NCI-H2227 treated with DMSO at 0.1 percent for 48 hours (cell line): ENCODE results near the gene LIMCH1.

Source experiments
- DNase-seq: peaks from one replicate; lab custom pipeline; 2025; lab: John Stamatoyannopoulos, UW

The LIMCH1 gene

DNA sequence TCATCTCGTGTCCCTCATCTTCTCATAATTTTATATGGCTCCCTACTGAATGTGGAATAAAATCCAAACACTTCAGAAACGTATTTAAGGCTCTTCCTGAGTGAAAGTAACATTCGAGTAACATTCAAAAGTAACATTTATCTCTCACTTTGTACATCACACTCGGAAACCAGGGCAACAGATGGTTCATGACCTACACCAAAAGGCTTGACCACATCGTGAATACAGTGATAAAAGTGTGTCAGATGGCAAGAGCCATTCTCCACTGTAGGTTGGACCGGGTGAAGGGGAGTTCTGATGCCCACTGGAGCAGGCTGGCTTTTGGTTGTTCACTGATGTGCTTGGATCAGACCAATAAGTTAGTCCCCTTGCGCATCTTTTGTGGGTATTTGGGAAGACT, 5.6 kb upstream of the LIMCH1 start:
- DNase-seq: no peak

DNA sequence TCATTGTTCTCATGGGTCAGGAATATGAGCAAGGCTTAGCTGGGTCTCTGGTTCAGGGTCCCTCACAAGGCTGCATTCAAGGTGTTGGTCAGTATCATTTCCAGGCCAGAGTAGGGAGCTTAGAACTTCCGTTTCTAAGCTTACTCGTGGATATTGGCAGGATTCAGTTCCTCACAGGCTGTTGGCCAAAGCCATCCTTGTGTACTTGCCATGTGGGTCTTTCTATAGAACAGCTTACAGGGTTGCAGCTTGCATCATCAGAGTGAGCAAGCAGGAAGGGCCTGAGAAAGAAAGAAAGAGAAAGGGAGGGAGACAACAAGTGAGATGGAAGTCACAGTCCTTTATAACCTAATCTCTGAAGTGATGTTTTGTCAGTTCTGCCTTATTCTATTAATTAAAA, 5.1 kb upstream of the LIMCH1 start:
- DNase-seq: no peak

DNA sequence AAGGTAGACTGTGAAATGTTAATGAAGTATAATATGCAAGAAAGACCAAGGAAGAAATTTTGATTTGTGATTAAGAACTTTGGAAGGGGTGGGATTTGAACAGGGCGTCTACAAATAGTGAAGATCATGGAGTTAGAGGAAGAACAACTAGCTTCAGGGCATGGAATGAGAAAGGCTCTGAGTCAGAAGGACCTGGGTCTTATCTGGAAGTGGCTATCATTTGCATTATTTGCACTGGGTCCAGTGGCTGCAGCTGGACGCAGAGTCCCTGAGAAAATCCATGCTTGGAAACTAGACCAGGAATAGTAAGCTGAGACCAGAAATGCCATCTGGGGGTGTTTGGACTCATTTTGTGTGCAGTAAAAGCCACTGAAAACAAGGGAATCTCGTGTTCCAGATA, 4.3 kb upstream of the LIMCH1 start:
- no peak for DNase-seq

DNA sequence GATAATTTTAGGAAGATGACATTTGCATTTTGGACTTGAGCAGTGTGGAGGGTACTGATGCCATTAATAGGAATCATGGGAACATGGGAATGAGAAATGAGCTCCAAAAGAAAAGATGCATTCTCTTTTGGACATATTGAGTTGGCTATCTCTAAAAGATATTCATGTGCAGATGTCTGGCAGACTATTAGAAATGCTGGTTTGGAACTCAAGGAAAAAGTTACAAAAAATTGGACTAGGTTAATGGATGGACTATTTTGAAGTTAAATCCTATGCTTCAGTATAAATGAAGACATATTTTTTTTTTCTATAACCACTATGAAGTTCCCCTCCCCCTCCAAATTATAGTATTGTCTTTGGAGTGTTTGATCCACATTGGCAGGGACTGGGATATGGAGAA, 3.6 kb upstream of the LIMCH1 start:
- DNase-seq: no peak

DNA sequence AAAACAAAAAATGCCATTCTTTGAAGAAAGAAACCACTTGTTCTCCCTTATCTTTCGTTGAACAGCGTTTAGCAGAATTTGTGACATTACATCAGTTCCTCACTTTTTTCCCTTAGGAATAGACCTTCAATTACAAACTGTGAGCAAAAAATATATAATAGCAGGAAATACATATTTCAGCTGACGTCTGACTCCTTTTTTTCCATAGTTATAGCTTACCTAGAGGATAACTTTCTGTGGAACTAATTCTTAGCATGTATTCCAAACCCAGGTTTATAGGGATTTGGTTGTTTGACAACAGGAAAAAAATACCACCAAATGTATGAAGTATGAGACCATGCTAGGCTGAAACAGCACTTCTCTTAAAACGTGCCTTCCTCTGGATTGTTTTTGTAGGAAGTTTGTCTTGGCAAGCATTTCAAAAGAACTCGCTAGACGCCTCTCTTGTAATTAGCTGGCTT, 2.0 kb upstream of the LIMCH1 start:
- no peak for DNase-seq

DNA sequence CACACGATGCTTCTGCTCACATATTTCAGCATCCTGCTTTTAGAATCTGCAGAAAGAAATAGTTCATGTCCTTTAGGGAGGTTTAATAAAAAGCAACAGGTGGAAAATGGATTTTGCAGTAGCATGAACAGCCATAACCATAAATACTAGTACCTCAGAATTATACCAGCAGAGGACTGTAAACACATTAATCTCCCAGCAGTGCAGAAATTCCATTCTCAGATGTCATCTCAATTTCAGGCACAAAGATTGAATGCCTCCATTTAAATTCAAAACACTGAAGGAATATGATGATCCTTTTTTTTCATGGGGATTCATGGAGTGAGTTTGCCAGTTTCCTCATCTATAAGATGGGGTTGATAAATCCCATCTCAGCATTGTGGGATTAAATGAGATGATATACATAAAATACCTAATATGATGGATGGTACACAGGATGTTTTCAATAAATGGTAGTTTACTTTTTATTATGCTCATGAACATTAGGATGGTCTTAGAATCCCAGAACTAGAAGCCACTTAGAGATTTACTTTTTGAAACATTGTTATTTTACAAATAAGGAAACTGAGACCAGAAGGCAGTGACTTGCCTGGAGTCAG, 566 bp upstream of the LIMCH1 start:
- DNase-seq: no peak

DNA sequence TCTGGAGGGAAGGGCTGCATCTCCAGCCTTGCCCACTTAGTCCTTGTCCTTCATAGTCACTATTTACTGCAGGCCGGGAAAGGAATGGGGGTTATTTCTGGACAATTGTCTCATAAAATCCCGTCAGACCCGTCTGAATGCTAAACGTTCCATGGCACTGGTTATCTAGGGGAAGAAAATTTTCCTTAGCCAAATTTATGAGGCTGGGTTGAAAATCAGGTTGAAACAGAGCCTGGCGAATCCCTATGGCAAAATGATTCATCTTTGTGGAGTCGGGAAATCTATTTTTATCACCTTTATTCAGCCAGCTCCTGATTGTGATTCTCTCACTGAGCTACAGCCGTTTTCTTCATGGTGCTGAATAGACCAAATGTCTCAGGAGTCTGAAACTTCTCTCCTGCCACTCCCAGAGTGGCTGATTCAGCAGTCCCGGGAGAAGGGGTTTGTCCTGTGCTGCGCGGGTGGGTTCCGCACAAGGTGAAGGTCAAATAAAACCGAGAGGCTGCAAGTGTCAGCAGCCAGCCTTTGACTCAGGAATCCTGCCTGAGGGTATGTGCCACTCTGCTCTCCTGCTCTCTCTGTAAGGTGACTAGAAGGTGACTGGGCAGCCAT, 1.0 kb downstream of the LIMCH1 start:
- DNase-seq: no peak

DNA sequence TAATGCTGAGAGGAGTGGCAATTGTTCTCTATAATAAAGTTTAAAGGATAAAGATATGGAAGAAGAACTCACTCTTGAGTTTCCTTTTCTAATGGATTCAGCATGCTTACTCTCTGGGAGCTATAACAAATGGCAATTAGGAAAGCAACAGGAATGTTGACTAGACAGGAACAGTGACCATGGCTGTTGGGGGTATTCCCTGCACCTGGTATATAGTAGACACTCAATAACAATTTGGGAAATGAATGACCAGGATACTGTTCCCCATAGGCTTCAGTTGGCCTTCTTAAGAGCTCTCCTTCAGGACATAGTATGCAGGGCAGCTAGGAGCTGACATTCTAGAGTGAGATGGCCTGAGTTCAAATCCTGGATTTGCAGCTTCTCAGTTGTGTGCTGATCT, 1.8 kb downstream of the LIMCH1 start:
- no peak for DNase-seq

DNA sequence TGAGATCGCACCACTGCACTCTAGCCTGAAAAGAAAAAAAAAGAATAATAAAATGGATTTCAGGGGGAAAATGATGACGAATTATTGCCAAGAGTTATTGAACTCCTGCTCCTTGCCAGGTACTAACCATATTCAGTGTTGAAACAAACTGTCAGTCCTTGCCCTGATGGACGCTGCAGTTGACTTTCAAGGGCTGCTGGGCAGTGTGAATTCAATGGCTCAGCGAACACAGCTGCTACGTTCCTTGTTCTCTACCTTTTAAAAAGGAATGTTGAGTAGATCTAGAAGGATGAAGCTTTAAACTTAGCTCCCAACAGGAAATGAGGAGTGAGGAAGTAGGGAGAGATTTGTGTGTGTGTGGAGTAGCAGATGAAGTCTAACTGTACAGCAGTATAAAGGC, 2.7 kb downstream of the LIMCH1 start:
- DNase-seq: no peak

DNA sequence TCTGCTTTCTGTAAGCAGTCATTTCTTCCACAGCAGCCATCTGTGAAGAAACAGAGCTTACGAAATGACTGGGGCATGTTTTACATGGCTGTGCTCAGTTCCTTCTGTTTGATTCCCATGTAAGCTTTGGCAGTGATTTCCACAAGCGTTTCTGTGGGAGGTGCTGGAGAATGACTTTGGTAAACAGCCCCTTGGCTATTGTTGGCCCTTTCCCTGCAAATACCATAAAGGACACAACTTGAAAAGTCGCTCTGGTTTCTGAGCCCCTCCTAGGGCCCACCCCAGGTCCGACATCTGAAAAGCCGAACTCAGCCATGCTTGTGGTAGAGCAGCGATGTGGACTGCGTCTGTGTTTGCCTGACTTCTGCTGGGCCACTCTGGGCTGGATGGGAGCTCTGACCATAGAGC, 3.7 kb downstream of the LIMCH1 start:
- DNase-seq: no peak

DNA sequence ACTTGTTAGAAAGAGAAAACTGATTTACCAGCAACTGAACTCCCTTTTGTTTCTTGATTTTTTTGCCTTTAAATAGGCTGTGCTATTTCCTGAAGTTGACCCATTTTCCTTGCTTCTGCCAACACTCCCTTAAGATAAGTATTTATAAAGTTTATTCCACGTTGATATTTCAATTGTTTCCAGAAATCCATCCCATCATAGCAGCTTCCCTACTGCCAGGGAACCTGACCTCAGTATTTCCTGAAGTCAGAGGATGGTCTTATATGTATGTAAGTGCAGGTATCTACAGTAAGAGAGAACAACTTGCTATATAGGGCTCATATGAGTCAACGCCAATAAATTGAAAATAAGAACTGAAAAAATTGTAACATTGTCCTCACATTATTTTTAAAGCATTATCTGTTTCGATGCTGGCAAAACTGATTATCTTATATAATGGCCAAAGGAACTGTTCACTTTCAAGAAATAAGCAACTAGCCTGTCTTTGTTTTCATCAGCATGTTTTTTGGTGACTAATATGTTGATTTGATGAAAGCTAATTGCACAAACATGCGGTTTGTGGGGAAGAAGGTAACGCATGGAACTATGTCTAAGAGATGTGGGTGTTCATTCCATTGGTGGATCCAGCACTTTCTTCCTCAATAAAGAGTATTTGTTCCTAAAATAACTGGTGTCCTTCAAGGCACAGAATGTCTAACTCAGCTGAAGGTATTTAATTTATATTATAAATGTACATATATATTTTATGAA, 4.7 kb downstream of the LIMCH1 start:
- DNase-seq: no peak

DNA sequence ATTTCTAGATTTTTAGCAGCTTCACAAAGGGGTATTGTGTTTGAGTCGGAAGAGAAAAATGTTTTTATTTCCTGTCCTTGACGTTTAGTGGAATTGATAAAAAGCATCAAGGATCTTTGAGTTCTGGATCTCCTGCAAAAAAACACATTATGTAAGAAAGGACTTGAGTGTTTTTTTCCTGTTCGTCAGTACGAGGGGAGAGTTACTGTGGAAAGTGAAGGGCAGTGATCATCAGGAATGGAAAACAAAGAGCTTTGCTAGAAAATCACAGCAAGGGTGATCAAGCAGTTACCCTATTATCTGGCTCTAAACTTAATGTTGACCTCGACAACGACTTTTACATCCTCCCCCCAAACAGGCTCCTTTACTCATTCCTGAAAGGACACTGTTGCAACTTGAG, 7.3 kb downstream of the LIMCH1 start:
- DNase-seq: no peak

DNA sequence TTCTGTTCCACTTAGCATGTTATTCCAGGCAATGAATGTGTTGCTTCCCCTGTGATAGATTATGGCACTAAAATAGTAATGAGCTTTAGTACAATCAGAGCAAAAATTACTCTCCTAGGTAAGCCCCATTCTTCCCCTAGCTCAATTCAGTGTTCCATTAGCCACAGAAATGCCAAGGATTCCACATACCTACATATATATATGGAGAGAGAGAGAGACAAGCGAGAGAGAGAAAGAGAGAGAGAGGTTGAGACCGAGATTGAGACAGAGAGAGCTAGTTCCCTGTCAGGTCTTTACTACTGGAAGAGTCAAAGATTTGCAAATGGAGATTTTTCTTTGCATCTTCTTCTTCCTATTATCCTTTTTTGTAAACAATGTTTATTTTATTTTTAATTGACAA, 8.7 kb downstream of the LIMCH1 start:
- DNase-seq: no peak

DNA sequence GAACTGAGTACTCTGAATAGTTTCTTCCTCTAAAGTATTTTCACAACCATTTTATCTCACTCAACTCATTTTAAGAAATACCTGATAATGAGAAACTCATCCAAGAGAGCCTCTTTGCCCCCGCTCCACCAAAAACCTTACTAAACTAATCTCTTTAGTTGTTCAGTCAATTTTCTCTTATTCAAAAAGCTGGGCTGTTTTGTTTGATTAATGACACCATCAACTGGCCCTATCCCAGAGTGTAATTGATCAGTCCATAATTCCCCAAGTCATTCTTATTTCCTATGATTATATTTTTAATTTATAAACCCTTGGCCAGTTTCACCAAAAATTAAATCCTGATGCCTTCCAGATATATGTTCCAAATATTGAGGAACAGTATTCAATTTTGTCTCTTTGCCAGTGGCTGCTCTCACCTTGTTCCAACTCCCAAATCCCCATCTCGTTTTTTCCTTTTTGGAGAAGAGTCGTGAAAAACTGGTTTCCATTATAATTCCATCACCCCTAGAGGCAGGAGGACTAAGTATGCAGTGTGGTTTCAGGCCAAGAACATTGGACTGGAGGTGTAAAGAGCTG, 10.4 kb downstream of the LIMCH1 start:
- no peak for DNase-seq

DNA sequence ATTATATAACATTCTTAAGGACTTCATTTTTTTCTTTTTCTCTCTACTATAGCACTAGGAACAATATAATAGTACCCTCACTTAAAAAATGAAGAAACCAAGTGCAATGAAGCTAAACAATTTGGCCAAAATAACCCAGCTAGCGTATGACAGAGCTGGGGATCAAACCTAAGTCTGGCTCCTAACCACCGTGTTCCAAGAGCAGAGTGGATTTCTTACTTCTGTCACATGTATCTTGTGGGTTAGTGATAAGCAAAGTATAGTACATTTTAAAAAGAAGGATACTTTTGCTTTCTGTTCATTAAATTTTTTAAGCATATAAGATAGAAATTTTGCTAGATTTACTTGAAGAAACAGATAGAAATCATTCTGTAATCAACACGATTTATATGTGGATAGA, 11.5 kb downstream of the LIMCH1 start:
- DNase-seq: no peak

DNA sequence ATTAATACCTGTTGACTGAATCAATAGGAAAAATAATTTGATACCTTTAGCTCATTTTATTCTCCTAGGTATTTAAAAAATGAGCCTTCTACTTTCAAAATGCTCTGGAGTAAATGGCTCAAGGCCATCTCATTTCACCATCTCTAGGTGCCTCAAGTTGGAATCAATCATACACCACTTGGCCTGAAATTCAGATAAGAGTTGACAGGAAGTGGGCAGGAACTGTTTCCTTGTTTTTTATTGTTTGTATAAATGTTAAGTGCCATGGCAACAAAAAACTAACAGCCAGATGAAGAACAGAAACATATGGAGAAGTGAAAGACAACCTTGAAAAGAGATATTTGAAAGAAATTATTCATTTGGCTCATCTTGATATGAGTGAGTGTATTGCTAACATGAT, 12.4 kb downstream of the LIMCH1 start:
- DNase-seq: no peak

DNA sequence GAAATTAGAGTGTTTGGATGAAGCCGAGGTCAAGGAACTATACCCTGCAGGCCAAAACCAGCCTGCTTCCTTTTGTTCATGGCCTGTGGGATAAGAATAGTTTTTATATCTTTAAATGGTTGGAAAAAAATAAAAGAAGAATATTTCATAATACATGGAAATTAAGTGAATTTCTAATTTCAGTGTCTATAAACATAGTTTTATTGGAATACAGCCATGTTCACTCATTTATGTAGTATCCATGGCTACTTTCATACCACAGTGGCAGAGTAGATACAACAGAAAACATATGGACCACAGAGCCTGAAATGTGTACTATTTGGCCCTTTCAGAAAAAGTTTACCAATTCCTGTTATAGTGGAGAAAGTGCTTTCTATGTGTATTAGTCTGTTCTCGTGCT, 13.6 kb downstream of the LIMCH1 start:
- DNase-seq: no peak

DNA sequence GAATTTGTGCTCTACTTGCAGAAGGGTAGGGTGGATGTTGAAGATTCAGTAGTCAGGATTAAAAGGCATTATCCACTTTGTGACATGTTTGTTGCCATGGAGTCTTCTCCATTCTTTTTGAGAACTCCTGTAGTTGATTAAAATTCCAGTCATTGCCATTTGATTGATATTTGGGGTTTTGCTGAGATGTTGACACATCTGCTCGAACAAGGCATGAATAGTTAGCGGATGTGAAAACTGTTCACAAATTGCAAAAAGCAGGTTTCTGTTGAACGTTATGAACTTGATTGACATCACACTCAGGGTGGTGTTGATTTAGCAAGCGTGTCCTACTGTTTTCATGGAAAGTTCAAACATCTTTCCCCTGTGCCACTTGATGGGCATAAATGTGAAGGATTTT, 16.9 kb downstream of the LIMCH1 start:
- no peak for DNase-seq

DNA sequence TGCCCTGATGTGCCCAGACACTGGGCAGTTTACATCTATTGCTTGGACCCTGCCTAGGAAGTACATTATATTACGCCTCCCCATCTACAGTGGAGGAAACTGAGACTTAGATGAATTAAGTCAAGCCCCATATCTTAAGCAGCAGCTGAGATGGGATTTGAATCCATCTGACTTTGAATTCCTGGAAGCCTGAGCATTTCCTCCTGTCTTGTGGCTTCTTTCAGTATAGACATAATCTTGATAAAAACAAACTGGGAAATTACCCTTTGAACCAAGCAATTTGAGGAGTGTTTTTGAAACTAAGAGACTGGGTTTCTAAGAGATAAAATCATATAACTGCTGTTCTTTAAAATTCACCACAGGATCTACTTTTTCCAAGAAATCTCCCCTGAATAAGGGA, 18.6 kb downstream of the LIMCH1 start:
- no peak for DNase-seq

DNA sequence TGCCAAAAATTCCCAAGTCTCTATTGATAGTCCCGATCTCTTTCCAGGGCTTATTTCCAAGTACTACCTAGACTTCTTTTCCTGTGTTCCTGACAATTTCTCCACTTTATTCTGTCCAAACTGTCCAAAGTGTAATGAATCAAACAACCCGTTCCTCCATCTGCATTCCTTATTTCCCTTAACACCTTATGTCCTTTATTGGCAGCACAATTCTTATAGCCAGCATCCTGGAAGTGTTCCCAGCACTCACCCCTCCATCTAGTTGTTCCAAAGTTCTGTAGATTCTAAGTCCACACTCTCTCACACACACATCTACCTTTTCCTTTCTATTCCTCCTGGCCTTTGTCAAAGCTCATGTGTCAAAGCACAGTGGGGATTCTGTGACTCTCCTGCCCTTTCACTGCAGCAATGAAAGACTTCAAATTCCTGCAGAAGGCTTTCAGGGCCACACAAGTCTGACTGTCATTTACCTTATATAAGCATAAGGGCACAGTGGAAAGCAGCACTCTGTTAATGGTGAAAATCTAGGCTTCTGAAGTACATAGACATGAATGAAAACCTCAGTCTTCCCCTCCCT, 22.1 kb downstream of the LIMCH1 start:
- no peak for DNase-seq

DNA sequence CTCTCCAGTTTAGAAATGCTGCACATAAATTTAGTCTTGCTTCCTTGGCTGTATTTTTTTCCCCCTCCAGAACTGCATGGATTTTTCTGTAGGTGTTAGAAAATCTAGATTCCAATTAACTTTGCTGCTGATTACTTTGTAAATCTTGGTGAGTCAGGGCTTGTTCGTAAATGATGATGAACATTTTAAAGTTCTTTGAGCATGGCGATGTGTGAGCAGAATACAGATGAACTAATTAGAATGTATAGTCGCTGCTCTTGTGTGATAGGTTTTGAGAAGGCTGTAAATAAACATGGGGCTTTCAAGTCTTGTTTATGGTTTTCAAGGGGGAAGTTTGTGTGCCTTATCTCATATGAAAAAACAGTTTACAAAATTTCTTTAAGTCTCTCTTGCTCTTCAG, 23.3 kb downstream of the LIMCH1 start:
- no peak for DNase-seq

DNA sequence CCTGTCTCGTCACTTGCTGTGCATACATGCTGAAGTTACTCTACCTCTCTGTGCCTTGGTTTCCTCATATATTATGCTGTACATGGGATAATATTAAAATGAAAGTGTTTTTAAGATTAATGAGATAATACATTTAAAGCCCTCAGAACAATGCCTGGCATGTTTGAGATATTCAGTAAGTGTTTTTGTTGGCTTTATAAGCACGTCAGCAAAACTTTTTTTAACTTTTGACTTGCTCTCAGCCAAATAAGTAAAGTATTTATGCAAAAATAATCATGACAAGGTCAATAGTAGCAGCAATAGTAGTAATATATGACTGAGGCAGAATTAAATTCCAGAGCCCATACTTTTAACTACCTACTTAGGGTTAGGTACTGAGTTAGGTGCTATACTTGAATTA, 29.2 kb downstream of the LIMCH1 start:
- no peak for DNase-seq

DNA sequence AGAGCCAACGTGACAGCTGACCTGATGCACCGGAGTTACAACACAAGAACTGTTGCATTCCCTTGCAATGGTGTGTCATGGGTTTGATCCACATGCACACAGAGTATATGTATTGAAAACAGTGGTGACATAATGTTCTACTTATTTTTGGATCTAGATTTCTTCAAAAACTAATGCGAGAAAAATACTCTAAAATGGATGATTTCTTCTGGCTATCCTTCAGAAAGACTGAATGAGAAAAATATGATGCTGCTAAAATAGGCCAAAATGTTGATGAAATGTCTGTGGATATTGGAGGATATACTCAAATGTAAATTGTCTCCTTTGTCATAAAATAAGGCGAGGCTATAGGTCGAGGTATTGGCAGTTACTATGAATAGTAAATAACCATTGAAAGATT, 30.4 kb downstream of the LIMCH1 start:
- DNase-seq: no peak
